ENCODE data around the gene MCRS1. TPM values are rescaled to one million over a fixed set of nuclear protein-coding genes. Genes with fewer than 3 reads are reported as not detected.
"Not testable (repeated sequence)": the region's sequence is repeated elsewhere in the genome, so short reads cannot be mapped to it uniquely, and the experiment has no call there.

MCRS1 gene
- total RNA-seq = 10 to 100 TPM; 40.5 to 51.6 TPM
- polyA plus RNA-seq (ENCODE audit: insufficient read length in 6 of 6) = 10 to 100 TPM; 46.4 to 65.2 (median 53.2) TPM
- long read RNA-seq, donor 1, transcript MCRS1-201 (15 exons, 1,928 nt) = major isoform, 14 of 27 reads
- long read RNA-seq, donor 1, partial matches to known transcripts = 11 of 27 reads
- long read RNA-seq, donor 1, other reads (novel, unspliced or antisense) = 0 of 27 reads
- long read RNA-seq, donor 2, transcript MCRS1-201 (15 exons, 1,928 nt) = major isoform, 17 of 19 reads
- long read RNA-seq, donor 2, partial matches to known transcripts = 0 of 19 reads
- long read RNA-seq, donor 2, other reads (novel, unspliced or antisense) = 0 of 19 reads
- long read RNA-seq, donor 3, transcript MCRS1-201 (15 exons, 1,928 nt) = major isoform, 16 of 17 reads
- long read RNA-seq, donor 3, partial matches to known transcripts = 0 of 17 reads
- long read RNA-seq, donor 3, other reads (novel, unspliced or antisense) = 0 of 17 reads
- long read RNA-seq, donor 4, transcript MCRS1-201 (15 exons, 1,928 nt) = major isoform, 33 of 51 reads
- long read RNA-seq, donor 4, partial matches to known transcripts = 9 of 51 reads
- long read RNA-seq, donor 4, other reads (novel, unspliced or antisense) = 8 of 51 reads
- long read RNA-seq, donor 5, transcript MCRS1-201 (15 exons, 1,928 nt) = major isoform, 14 of 16 reads
- long read RNA-seq, donor 5, partial matches to known transcripts = 0 of 16 reads
- long read RNA-seq, donor 5, other reads (novel, unspliced or antisense) = 0 of 16 reads
- long read RNA-seq, donor 6, transcript MCRS1-201 (15 exons, 1,928 nt) = major isoform, 11 of 11 reads
- long read RNA-seq, donor 6, partial matches to known transcripts = 0 of 11 reads
- long read RNA-seq, donor 6, other reads (novel, unspliced or antisense) = 0 of 11 reads
- long read RNA-seq, donor 7, transcript MCRS1-201 (15 exons, 1,928 nt) = major isoform, 6 of 7 reads
- long read RNA-seq, donor 7, partial matches to known transcripts = 0 of 7 reads
- long read RNA-seq, donor 7, other reads (novel, unspliced or antisense) = 0 of 7 reads
- long read RNA-seq, donor 8, transcript MCRS1-201 (15 exons, 1,928 nt) = major isoform, 12 of 12 reads
- long read RNA-seq, donor 8, partial matches to known transcripts = 0 of 12 reads
- long read RNA-seq, donor 8, other reads (novel, unspliced or antisense) = 0 of 12 reads
- long read RNA-seq, donor 9 = 0 reads
- long read RNA-seq, donor 10, transcript MCRS1-201 (15 exons, 1,928 nt) = major isoform, 52 of 72 reads
- long read RNA-seq, donor 10, partial matches to known transcripts = 1 of 72 reads
- long read RNA-seq, donor 10, other reads (novel, unspliced or antisense) = 13 of 72 reads
- long read RNA-seq, donor 11, transcript MCRS1-201 (15 exons, 1,928 nt) = major isoform, 14 of 50 reads
- long read RNA-seq, donor 11, partial matches to known transcripts = 35 of 50 reads
- long read RNA-seq, donor 11, other reads (novel, unspliced or antisense) = 0 of 50 reads
- long read RNA-seq, donor 12, transcript MCRS1-201 (15 exons, 1,928 nt) = major isoform, 16 of 17 reads
- long read RNA-seq, donor 12, partial matches to known transcripts = 0 of 17 reads
- long read RNA-seq, donor 12, other reads (novel, unspliced or antisense) = 0 of 17 reads

GRCh38 chr12:49567611-49568441 lies at the start of gene MCRS1:
Gene MCRS1, minus strand, starts transcription at chr12:49568142. Its CDS starts 1,411 bp downstream, at chr12:49566731.
- Histone ChIP-seq H3K9me3 (no peaks in the 10 kb centered on the region), H3K27ac (peak within 1 kb of the TSS; percentile 81 to 92), H3K27me3 (no peaks in the 10 kb centered on the region), H3K4me3 (peak within 1 kb of the TSS; percentile 77 to 99), H3K36me3 (peaks cover 1 to 22% of the 10 kb centered on the region in 2 donors), H3K4me1 (peaks cover 8 to 24% of the 10 kb centered on the region in 2 donors)
- TF ChIP-seq CTCF (IDR thresholded peaks at IDR 0.05) = no peak
- intact Hi-C loops (cut with DNase I) = no loop called here
- ATAC-seq (peak; percentile 97), DNase-seq (peak; percentile 90 to 94 (median 91))

GRCh38 chr12:49616533-49617219 lies 48.7 kb upstream of the MCRS1 start:
- Histone ChIP-seq H3K27ac (no peak overlapping the region), H3K36me3 (no peaks in the 10 kb centered on the region), H3K9me3 (no peaks in the 10 kb centered on the region), H3K4me3 (no peak overlapping the region), H3K4me1 (peaks cover 2 to 4% of the 10 kb centered on the region in 2 donors), H3K27me3 (peaks cover 0 to 23% of the 10 kb centered on the region in 2 donors)
- intact Hi-C loops (cut with DNase I) = no loop called here
- no peak for TF ChIP-seq CTCF (IDR thresholded peaks at IDR 0.05)
- ATAC-seq (no peak), DNase-seq (no peak)

GRCh38 chr12:49615725-49616124 lies 47.8 kb upstream of the MCRS1 start:
- peaks cover 0 to 14% of the 10 kb centered on the region in 2 donors for H3K27me3 ChIP-seq
- H3K27ac ChIP-seq = no peak overlapping the region
- intact Hi-C loops (cut with DNase I) = no loop called here
- H3K4me1 ChIP-seq = no peaks in the 10 kb centered on the region
- no peak for TF ChIP-seq CTCF (IDR thresholded peaks at IDR 0.05)
- no peaks in the 10 kb centered on the region for H3K9me3 ChIP-seq
- H3K36me3 ChIP-seq = no peaks in the 10 kb centered on the region
- no peak overlapping the region for H3K4me3 ChIP-seq
- ATAC-seq = no peak
- DNase-seq = no peak

- Histone ChIP-seq H3K36me3 (no peaks in the 10 kb centered on the region), H3K4me1 (no peaks in the 10 kb centered on the region), H3K27ac (no peak overlapping the region), H3K27me3 (peaks cover 0 to 4% of the 10 kb centered on the region in 2 donors), H3K4me3 (no peak overlapping the region), H3K9me3 (no peaks in the 10 kb centered on the region)
- ATAC-seq = no peak
- no peak for TF ChIP-seq CTCF (IDR thresholded peaks at IDR 0.05)
- no peak for DNase-seq
- intact Hi-C loops (cut with DNase I) = no loop called here
Observed at GRCh38 chr12:49612210-49612609, 44.3 kb upstream of the MCRS1 start.

- intact Hi-C loops (cut with DNase I); H3K27me3 ChIP-seq; H3K9me3 ChIP-seq; ATAC-seq; H3K4me3 ChIP-seq; DNase-seq; H3K4me1 ChIP-seq; H3K27ac ChIP-seq; H3K36me3 ChIP-seq: not testable (repeated sequence)
Observed at GRCh38 chr12:49610785-49611184, 42.8 kb upstream of the MCRS1 start.

Measured in left lung (tissue), 14 donors.